GM18907 (cell line): ENCODE measurements around the gene GJA4.
"Not testable (repeated sequence)": the region's sequence is repeated elsewhere in the genome, so short reads cannot be mapped to it uniquely, and the experiment has no call there.

Experiments used
- ATAC-seq: cut with Tn5 transposase; IDR thresholded peaks from one replicate; pipeline ENCODE4 v1.9.1; 2021; ENCODE audit warnings: mild to moderate bottlenecking, moderate library complexity; ENCODE audit not compliant: unreplicated experiment

Gene GJA4

GRCh38 chr1:34768856-34769255, 23.9 kb upstream of the GJA4 start:
- ATAC-seq: no peak

- no peak for ATAC-seq
Measured at GRCh38 chr1:34770891-34771504, 21.8 kb upstream of the GJA4 start.

- no peak for ATAC-seq
Measured at GRCh38 chr1:34771573-34772371, 21.0 kb upstream of the GJA4 start.

GRCh38 chr1:34773114-34773513, 19.7 kb upstream of the GJA4 start:
- ATAC-seq: not testable (repeated sequence)

- ATAC-seq: no peak
Measured at GRCh38 chr1:34774957-34775356, 17.8 kb upstream of the GJA4 start.

GRCh38 chr1:34776911-34777310, 15.9 kb upstream of the GJA4 start:
- no peak for ATAC-seq

- ATAC-seq: no peak
Measured at GRCh38 chr1:34777519-34778321, 15.1 kb upstream of the GJA4 start.

GRCh38 chr1:34778381-34778780, 14.4 kb upstream of the GJA4 start:
- ATAC-seq: no peak

GRCh38 chr1:34779005-34779404, 13.8 kb upstream of the GJA4 start:
- no peak for ATAC-seq

- ATAC-seq: no peak
Measured at GRCh38 chr1:34779526-34779925, 13.3 kb upstream of the GJA4 start.

GRCh38 chr1:34779962-34780361, 12.8 kb upstream of the GJA4 start:
- ATAC-seq: no peak

- no peak for ATAC-seq
Measured at GRCh38 chr1:34780528-34780927, 12.3 kb upstream of the GJA4 start.

GRCh38 chr1:34781071-34781843, 11.5 kb upstream of the GJA4 start, which contains the start of gene GJB3:
Gene GJB3, plus strand, starts transcription at chr1:34781214. Its CDS starts 3,549 bp downstream, at chr1:34784763.
- no peak for ATAC-seq

- ATAC-seq: no peak
Measured at GRCh38 chr1:34781844-34782391, 10.9 kb upstream of the GJA4 start.

- ATAC-seq: no peak
Measured at GRCh38 chr1:34784751-34785221, 8.0 kb upstream of the GJA4 start.

GRCh38 chr1:34785231-34785874, 7.4 kb upstream of the GJA4 start:
- ATAC-seq: no peak

GRCh38 chr1:34785875-34786470, 6.8 kb upstream of the GJA4 start:
- ATAC-seq: no peak

- no peak for ATAC-seq
Measured at GRCh38 chr1:34786521-34787325, 6.1 kb upstream of the GJA4 start.
